GM18502 (cell line): ENCODE measurements around the gene FABP1.

Experiments used
- ATAC-seq: cut with Tn5 transposase; IDR thresholded peaks from one replicate; pipeline ENCODE4 v1.9.1; 2021; ENCODE audit warnings: mild to moderate bottlenecking; ENCODE audit not compliant: unreplicated experiment, poor library complexity

Gene FABP1

GRCh38 chr2:88116669-88117432 is 11.0 kb downstream of the FABP1 start:
- no peak for ATAC-seq

- ATAC-seq: no peak
These were observed 11.9 kb downstream of the FABP1 start for GRCh38 chr2:88115825-88116518.

DNA sequence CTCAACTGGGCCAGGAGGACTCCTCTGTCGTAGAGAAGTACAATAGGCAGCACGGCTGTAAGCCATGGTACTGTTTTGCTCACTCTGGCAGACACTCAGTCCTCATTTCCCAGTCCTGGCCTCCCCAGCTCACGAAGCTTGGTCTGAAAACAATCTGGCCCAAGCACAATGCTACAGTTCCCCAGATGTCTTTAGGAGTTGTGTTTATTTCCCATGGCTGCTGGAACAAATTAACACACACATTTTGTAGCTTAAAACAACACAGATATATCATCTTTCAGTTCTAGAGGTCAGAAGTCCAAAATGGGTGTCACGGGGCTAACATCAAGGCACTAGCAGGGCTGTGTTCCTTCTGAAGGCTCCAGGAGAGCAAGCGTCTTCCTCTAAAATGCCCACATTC is 13.0 kb downstream of the FABP1 start:
- ATAC-seq: no peak

DNA sequence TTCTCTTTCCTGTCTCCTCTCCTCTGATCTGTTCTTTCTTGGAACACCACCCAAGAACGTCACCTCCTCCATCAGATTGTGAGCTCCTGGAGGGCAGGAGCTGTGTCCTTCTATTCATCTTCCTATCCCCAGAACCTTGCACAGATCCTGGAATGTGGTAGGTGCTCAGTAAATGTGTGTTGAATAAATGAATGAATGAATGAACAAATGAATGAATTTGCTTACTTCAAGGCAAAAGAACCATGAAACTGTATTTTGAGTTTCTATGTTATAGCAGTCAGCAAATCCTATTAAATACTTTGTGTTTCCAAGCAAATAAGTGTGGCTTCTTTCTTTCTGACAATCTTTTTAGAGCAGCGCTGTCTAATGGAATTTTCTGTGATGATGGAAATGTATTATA is 14.8 kb downstream of the FABP1 start:
- ATAC-seq: no peak

GRCh38 chr2:88110830-88111229 is 17.0 kb downstream of the FABP1 start:
- ATAC-seq: no peak

GRCh38 chr2:88108796-88109195 is 19.1 kb downstream of the FABP1 start:
- no peak for ATAC-seq

- ATAC-seq: no peak
These were observed 27.4 kb downstream of the FABP1 start for GRCh38 chr2:88100489-88100858.

DNA sequence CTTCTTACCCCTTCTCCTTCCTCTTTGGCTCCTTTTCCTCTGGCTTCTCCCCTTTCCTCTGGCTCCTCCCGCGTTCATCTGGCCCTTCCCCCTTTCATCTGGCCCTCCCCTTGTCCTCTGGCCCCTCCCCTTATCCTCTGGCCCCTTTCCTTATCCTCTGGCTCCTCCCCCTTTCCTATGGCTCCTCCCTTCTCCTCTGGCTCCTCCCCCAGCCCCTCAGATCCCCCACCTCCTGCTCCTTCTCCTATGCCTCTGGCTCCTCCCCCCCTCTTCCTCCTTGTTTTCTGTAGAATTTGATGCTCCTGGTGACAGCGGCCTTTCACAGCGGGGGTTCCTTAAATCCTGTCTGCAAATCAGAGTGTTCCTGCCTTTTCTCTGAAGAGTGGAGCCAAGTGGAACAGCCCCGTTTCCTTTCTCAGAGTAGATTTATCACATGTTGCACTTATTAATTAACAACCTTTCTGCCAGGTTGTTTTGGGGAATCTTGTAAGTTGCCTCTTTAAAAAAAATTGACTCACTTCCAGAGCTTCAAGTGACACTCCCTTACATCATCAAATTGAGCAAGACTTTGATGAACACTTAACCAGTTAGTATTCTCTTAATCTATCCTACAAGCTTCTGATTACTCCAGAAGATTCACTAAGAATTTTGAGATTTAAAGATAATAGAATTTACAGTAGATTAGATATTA is 27.9 kb downstream of the FABP1 start:
- ATAC-seq: no peak

- ATAC-seq: no peak
These were observed 29.3 kb downstream of the FABP1 start for GRCh38 chr2:88098558-88098900.

GRCh38 chr2:88097891-88098557 is 29.8 kb downstream of the FABP1 start:
- ATAC-seq: no peak

DNA sequence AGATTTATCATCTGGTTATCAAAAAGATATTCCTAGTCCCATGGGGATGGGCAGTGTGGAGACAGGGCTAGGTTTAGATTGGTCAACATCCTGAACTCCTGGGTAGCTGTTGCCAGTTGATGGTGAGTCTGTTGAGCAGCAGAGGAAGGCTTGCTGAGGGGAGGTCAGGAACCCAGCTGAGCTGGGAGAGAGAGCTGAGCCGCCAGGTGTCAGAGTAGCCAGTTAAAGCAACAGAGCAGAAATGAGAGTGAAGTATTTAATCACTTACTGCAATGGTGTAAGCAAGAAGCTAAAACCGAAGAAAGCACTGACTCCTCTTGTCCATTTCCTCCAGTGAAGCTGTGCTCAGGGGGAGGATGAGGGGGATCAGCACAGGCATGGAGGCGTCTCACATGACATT is 30.7 kb downstream of the FABP1 start:
- ATAC-seq: no peak

DNA sequence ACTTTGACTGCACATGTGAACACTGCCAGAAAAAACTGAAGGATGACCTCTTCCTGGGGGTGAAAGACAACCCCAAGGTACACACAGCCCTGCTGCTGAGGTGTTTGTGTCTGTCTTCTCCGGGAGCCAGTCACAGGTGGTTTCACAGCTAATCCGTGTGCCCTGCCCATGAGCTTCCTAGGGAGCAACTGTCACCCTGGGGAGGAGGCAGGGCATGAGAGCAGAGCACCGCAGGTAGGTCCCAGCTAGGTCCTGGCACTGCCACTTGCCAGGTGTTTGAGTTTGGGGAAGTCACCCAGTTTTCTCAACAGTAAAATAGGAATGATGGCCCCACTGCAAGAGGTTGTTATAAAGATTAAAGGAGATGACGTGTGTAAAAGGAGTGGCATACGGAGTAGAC is 31.2 kb downstream of the FABP1 start:
- ATAC-seq: no peak

- ATAC-seq: no peak
These were observed 32.8 kb downstream of the FABP1 start for GRCh38 chr2:88095022-88095421.

DNA sequence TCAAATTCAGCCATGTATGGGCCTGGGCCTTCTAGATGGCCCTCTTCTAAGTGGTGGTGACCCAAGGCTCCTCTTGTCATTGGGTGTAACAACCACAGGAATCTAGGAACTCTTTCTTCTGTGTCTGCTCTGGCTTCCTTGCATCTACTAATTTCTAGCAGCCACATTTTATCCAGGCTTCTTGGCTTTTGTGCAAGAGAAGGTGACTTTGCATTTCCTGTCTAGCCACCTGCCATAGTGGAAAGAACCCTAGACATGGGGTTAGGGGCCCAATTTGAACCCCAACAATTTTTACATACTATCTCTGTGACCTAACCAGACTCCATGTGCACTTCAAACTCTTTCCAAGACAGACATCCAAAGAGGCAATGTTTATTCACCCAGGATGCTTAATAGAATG is 35.1 kb downstream of the FABP1 start:
- no peak for ATAC-seq

GRCh38 chr2:88091943-88092342 is 35.9 kb downstream of the FABP1 start:
- ATAC-seq: no peak

- ATAC-seq: no peak
These were observed 37.2 kb downstream of the FABP1 start for GRCh38 chr2:88090446-88091283.

DNA sequence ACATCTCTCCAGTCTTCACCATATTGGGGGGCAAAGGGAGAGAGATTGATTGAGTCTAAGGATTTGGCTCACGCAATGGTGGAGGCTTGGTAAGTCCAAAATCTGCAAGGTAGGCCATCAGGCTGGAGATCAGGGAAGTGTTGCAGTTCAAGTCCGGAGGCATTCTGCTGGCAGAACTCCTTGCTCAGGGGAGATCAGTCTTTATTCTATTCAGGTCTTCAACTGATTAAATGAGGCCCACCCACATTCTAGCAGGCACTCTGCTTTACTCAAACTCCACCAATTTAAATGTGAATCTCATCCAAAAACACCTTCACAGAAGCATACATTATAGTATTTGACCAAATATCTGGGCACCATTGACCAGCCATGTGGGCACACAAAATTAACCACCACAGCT is 38.9 kb downstream of the FABP1 start:
- ATAC-seq: no peak

DNA sequence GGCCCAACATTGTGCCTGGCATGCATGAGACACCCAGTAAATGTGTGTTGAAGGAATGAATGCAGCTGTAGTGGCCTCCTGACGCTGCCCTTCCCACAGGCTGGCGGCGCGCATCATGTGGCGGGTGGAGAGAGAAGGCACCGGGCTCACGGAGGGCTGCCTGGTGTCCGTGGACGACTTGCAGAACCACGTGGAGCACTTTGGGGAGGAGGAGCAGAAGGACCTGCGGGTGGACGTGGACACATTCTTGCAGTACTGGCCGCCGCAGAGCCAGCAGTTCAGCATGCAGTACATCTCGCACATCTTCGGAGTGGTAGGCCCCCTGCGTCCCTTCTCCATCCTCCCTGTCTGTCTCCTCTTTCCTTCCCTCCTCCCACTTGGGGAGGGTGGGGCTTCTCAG is 40.1 kb downstream of the FABP1 start:
- no peak for ATAC-seq

DNA sequence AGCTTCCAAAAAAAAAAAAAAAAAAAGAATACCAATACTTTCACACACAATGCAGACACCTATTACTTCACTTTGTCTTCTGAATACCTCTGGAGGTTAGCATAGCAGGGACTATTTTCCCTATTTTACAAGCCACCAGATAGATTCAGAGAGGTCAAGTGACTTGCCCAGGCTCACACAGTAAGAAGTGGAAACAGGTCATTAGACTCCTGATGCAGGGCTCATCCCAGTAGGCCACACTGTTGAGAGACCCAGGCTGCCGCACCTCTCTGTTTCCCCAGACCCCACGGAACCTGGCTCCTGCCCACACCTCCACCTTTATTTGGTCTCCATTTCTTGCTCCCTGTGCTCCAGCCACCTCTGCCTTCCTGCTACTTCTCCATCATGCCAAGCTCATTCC is 40.8 kb downstream of the FABP1 start:
- ATAC-seq: no peak

GRCh38 chr2:88086401-88086800 is 41.5 kb downstream of the FABP1 start:
- ATAC-seq: no peak
